OCI-LY1 (cell line): ENCODE measurements around the gene EGR4.

Experiments used
- H2AFZ ChIP-seq: fragments of 200-600 bp; sonication (generic), shearing (Covaris generic); 2 replicates; pipeline ENCODE4 v1.6.0; 2014; ENCODE audit warnings: antibody characterized with exemption, mild to moderate bottlenecking, low read length
- H3F3A ChIP-seq: fragments of 200-600 bp; sonication (generic), shearing (Covaris generic); 2 replicates; pipeline ENCODE4 v1.6.0; 2014; ENCODE audit warnings: mild to moderate bottlenecking, antibody characterized with exemption, low read length, moderate library complexity; ENCODE audit not compliant: insufficient read depth
- H3K27ac ChIP-seq: fragments of 200-600 bp; sonication (generic); 2 replicates; pipeline ENCODE4 v1.5.1; 2014; ENCODE audit warnings: low read length, mixed run types, mild to moderate bottlenecking, low read depth; ENCODE audit not compliant: poor library complexity, severe bottlenecking
- H3K27me3 ChIP-seq: fragments of 200-600 bp; sonication (generic); 2 replicates; pipeline ENCODE4 v1.6.0; 2014; ENCODE audit warnings: antibody characterized with exemption, mild to moderate bottlenecking, low read length, moderate library complexity; ENCODE audit not compliant: insufficient read depth
- H3K36me3 ChIP-seq: fragments of 200-600 bp; sonication (generic); 2 replicates; pipeline ENCODE4 v1.6.1; 2014; ENCODE audit warnings: mild to moderate bottlenecking, antibody characterized with exemption, low read length, moderate library complexity, mixed read lengths; ENCODE audit not compliant: insufficient read depth
- H3K4me1 ChIP-seq: fragments of 200-600 bp; sonication (generic); 2 replicates; pipeline ENCODE4 v1.5.1; 2014; ENCODE audit warnings: mild to moderate bottlenecking, low read length, moderate library complexity; ENCODE audit not compliant: insufficient read depth, severe bottlenecking
- H3K4me2 ChIP-seq: fragments of 200-600 bp; sonication (generic), shearing (Covaris generic); 2 replicates; pipeline ENCODE4 v1.6.1; 2014; ENCODE audit warnings: low read length
- H3K4me3 ChIP-seq: fragments of 200-600 bp; sonication (generic); 2 replicates; pipeline ENCODE4 v1.5.1; 2014; ENCODE audit warnings: low read length, low read depth, mild to moderate bottlenecking, mixed read lengths; ENCODE audit not compliant: poor library complexity, severe bottlenecking
- H3K79me2 ChIP-seq: fragments of 200-600 bp; shearing (Covaris generic); 2 replicates; pipeline ENCODE4 v1.6.1; 2016; ENCODE audit warnings: mixed run types, low read length, mixed read lengths; ENCODE audit not compliant: insufficient read depth
- H3K9ac ChIP-seq: fragments of 200-600 bp; sonication (generic), shearing (Covaris generic); 2 replicates; pipeline ENCODE4 v1.6.1; 2014; ENCODE audit warnings: mild to moderate bottlenecking, low read length, mixed read lengths
- H3K9me2 ChIP-seq: fragments of 200-600 bp; sonication (generic), shearing (Covaris generic); 2 replicates; pipeline ENCODE4 v1.6.1; 2014; ENCODE audit warnings: low read depth, mild to moderate bottlenecking, low read length, mixed read lengths
- H3K9me3 ChIP-seq: fragments of 200-600 bp; shearing (Covaris generic); 2 replicates; pipeline ENCODE4 v1.6.1; 2014; ENCODE audit warnings: low read length, mixed read lengths
- H4K20me1 ChIP-seq: fragments of 200-600 bp; sonication (generic), shearing (Covaris generic); 2 replicates; pipeline ENCODE4 v1.6.0; 2016; ENCODE audit warnings: mild to moderate bottlenecking, low read length; ENCODE audit not compliant: insufficient read depth
- EZH2 ChIP-seq: fragments of 200-600 bp; sonication (generic), shearing (Covaris generic); IDR thresholded peaks from 2 replicates; pipeline ENCODE4 v1.8.0; 2017; ENCODE audit warnings: borderline replicate concordance, mixed run types, mild to moderate bottlenecking, antibody characterized with exemption, low read length, moderate library complexity, mixed read lengths
- TF ChIP-seq, protein P1 (sequence below): fragments of 200-600 bp; sonication (generic), shearing (Covaris generic); IDR thresholded peaks from 2 replicates; pipeline ENCODE4 v1.5.1; 2017; ENCODE audit warnings: mild to moderate bottlenecking, antibody characterized with exemption, low read length, moderate library complexity, mixed read lengths

The EGR4 gene

DNA sequence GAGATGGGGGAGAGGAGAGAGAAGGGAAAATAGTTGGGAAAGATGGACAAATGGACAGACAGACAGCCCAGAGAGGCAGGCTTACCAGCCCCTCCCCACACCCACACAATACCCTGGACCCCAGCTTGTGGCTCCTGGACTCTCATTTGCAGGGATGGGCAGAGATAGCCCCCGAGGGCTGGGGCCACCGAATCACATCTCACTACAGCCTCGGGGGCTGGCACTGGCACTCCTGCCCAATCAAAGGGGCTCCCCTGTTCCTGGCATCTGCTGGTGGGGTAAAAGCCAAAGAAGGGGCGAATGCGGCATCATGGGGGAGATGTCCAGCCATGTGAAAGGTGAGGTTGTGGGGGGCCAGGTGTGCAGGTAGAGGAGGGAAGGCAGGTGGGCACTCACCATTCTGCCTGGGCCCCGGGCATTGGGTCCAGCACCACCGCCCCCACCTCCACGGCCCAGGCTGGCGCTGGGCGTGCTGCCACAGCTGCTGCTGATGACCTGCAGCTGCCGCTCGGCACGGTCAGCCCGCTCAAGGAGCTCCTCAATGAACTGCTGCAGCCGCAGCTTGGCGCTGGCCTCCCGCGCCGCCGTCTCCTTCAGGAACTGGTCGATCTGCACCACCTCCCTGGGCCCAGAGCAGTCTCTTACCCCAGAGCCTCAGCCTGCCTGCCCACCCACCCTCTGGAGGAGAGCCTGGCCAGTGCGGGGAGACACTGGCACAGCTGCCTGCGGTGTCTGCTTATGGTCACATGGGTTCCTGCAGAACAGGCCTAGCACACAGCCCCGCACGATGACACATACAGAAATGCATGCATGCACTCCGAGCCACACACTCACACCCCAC, 27.1 kb downstream of the EGR4 start:
- Histone ChIP-seq H3K79me2 (no peaks in the 10 kb centered on the region), H3K4me2 (no peak overlapping the region), H3K4me1 (peaks cover 6% of the 10 kb centered on the region), H3F3A (no peaks in the 10 kb centered on the region), H3K9me3 (no peaks in the 10 kb centered on the region), H3K9me2 (no peaks in the 10 kb centered on the region), H3K9ac (no peak overlapping the region), H3K27me3 (no peaks in the 10 kb centered on the region), H3K4me3 (no peak overlapping the region), H3K27ac (no peak overlapping the region), H3K36me3 (peaks cover 57% of the 10 kb centered on the region), H4K20me1 (no peaks in the 10 kb centered on the region), H2AFZ (no peak overlapping the region)
- no peak for TF ChIP-seq EZH2
- TF ChIP-seq, protein P1, sequence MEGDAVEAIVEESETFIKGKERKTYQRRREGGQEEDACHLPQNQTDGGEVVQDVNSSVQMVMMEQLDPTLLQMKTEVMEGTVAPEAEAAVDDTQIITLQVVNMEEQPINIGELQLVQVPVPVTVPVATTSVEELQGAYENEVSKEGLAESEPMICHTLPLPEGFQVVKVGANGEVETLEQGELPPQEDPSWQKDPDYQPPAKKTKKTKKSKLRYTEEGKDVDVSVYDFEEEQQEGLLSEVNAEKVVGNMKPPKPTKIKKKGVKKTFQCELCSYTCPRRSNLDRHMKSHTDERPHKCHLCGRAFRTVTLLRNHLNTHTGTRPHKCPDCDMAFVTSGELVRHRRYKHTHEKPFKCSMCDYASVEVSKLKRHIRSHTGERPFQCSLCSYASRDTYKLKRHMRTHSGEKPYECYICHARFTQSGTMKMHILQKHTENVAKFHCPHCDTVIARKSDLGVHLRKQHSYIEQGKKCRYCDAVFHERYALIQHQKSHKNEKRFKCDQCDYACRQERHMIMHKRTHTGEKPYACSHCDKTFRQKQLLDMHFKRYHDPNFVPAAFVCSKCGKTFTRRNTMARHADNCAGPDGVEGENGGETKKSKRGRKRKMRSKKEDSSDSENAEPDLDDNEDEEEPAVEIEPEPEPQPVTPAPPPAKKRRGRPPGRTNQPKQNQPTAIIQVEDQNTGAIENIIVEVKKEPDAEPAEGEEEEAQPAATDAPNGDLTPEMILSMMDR = no peak

DNA sequence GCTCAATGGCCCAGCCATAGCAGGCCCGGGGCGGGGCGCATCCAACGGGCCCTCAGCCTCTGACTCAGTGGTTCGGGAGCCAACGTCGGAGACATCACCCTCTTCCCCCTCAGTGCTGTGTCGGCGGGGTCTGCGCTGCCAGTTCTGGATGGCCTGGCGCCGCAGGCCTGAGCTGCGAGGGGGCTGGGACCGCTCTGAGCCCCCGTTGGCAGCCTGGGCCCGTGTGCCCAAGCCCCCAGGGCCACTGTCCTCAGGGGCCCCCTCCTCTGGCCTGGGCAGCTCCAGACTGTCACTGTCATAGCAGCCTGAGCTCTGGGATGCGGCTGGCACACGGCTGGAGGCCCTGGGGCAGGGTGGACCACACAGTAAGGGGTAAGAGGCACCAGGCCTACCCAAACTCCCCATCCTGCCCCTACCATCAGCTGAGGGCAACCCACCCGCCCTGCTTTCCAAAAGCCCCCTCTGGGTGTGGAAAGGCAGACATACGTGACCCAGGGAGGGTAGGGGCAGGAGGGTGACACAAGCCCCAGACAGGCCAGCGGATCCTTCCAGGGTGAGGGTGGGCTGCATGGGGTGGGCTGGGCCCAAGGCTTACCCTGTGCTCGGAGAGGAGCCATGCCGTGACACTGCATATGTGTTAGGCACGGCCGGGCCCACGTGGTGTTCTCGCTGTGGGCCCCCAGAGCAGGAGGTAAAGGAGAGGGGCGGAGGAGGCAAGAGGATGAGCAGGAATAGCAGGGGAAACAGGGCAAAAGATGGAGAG, 27.9 kb downstream of the EGR4 start:
- TF ChIP-seq, protein P1 = no peak
- no peak for TF ChIP-seq EZH2
- H3K9me2 ChIP-seq = no peaks in the 10 kb centered on the region
- no peak overlapping the region for H3K9ac ChIP-seq
- no peak overlapping the region for H3K4me3 ChIP-seq
- H3K27me3 ChIP-seq = no peaks in the 10 kb centered on the region
- H3K27ac ChIP-seq = no peak overlapping the region
- H4K20me1 ChIP-seq = no peaks in the 10 kb centered on the region
- H3K9me3 ChIP-seq = no peaks in the 10 kb centered on the region
- H3F3A ChIP-seq = no peaks in the 10 kb centered on the region
- no peaks in the 10 kb centered on the region for H3K79me2 ChIP-seq
- H2AFZ ChIP-seq = no peak overlapping the region
- no peak overlapping the region for H3K4me2 ChIP-seq
- H3K36me3 ChIP-seq = peaks cover 62% of the 10 kb centered on the region
- H3K4me1 ChIP-seq = peaks cover 6% of the 10 kb centered on the region

DNA sequence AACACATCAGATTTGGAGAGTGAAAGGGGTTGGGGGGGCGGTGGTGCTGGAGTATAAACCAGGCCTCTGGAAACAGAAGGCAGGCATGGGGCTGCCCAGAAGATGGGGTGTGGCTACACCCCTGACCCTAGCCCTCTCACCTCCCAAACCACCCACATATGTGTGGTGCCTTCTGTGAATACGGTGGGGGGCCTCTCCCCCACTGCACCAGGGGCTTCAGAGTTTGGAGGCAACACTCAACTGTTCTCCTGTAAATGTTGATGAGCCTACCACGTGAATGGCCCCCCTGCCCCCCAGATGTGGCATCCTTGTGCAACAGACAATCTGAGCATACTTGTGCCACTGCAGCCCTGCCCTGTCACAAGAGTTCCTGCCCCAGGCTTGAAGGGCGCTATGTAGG, 28.6 kb downstream of the EGR4 start:
- TF ChIP-seq, protein P1 = no peak
- no peak for TF ChIP-seq EZH2
- Histone ChIP-seq H3K9me3 (no peaks in the 10 kb centered on the region), H3K9me2 (no peaks in the 10 kb centered on the region), H3K79me2 (no peaks in the 10 kb centered on the region), H3K4me3 (no peak overlapping the region), H4K20me1 (no peaks in the 10 kb centered on the region), H3K27ac (no peak overlapping the region), H3K4me2 (no peak overlapping the region), H3K9ac (no peak overlapping the region), H2AFZ (no peak overlapping the region), H3K4me1 (peaks cover 1% of the 10 kb centered on the region), H3K36me3 (peaks cover 69% of the 10 kb centered on the region), H3K27me3 (no peaks in the 10 kb centered on the region), H3F3A (no peaks in the 10 kb centered on the region)
